ENCODE results near the gene OS9.
"Not testable (repeated sequence)": the region's sequence is repeated elsewhere in the genome, so short reads cannot be mapped to it uniquely, and the experiment has no call there.

Gene OS9

GRCh38 chr12:57666897-57667296 lies 27.0 kb upstream of the OS9 start:
- Histone ChIP-seq H3K9me3 (ENCODE audit: control insufficient read depth, low read length) (peaks cover 9% of the 10 kb centered on the region), H3K4me1 (ENCODE audit: control insufficient read depth, insufficient read depth, low read length, poor library complexity, severe bottlenecking) (no peaks in the 10 kb centered on the region), H3K36me3 (ENCODE audit: control insufficient read depth, insufficient read depth, low read length) (no peaks in the 10 kb centered on the region), H3K4me3 (ENCODE audit: extremely low read depth, insufficient read depth, low read length, poor library complexity, severe bottlenecking) (no peak overlapping the region), H3K27ac (ENCODE audit: low read depth, low read length, severe bottlenecking) (no peak overlapping the region)
- WGBS, 2 experiments (ENCODE audit: insufficient coverage in 2 of 2): 81 to 86% methylated on average over 5 of the region's 5 CpGs

DNA sequence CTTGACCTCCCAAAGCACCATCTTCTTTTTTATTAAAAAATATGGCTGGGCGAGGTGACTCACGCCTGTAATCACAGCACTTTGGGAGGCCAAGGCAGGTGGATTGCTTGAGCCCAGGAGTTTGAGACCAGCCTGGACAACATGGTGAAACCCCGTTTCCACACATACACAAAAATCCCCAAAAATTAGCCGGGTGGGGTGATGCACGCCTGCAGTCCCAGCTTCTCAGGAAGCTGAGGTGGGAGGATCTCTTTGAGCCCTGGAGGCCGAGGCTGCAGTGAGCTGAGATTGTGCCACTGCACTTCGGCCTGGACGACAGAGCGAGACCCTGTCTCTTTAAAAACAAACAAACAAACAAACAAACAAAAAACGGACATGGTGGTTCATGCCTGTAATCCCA lies 24.2 kb upstream of the OS9 start:
- H3K27ac ChIP-seq (ENCODE audit: low read depth, low read length, severe bottlenecking); H3K9me3 ChIP-seq (ENCODE audit: control insufficient read depth, low read length); H3K4me1 ChIP-seq (ENCODE audit: control insufficient read depth, insufficient read depth, low read length, poor library complexity, severe bottlenecking); H3K36me3 ChIP-seq (ENCODE audit: control insufficient read depth, insufficient read depth, low read length); H3K4me3 ChIP-seq (ENCODE audit: extremely low read depth, insufficient read depth, low read length, poor library complexity, severe bottlenecking): not testable (repeated sequence)
- WGBS, 2 experiments (ENCODE audit: insufficient coverage in 2 of 2): 54% methylated on average over 4 of the region's 10 CpGs; no CpG with 5 or more reads in 1 of the 2 experiments

DNA sequence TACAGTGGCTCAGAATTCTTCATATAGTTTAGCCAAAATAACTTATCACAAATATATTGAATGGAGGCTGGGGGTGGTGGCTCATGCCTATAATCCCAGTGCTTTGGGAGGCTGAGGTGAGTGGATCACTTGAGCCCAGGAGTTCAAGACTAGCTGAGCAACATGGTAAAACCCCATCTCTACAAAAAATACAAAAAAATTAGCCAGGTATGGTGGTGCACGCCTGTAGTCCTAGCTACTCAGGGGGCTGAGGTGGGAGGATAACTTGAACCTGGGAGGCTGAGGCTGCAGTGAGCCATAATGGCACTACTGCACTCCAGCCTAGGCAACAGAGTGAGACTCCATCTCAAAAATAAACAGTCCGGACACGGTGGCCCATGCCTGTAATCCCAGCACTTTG lies 22.1 kb upstream of the OS9 start:
- H3K27ac ChIP-seq (ENCODE audit: low read depth, low read length, severe bottlenecking); H3K36me3 ChIP-seq (ENCODE audit: control insufficient read depth, insufficient read depth, low read length); H3K4me1 ChIP-seq (ENCODE audit: control insufficient read depth, insufficient read depth, low read length, poor library complexity, severe bottlenecking); H3K4me3 ChIP-seq (ENCODE audit: extremely low read depth, insufficient read depth, low read length, poor library complexity, severe bottlenecking); H3K9me3 ChIP-seq (ENCODE audit: control insufficient read depth, low read length): not testable (repeated sequence)
- 93 to 96% methylated on average over 2 of the region's 3 CpGs for WGBS, 2 experiments (ENCODE audit: insufficient coverage in 2 of 2)

DNA sequence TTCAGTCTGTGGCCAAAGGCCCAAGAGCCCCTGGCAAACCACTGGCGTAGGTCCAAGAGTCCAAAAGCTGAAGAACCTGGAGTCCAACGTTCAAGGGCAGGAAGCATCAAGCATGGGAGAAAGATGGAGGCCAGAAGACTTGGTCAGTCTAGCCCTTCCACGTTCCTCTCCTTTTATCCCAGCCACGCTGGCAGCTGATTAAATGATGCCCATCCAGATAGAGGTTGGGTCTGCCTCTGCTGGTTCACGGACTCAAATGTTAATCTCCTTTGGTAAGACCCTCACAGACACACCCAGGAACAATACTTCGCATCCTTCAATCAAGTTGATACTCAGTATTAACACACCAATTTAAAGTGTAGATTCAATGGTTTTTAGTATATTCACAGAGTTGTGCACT lies 21.1 kb upstream of the OS9 start:
- H3K36me3 ChIP-seq (ENCODE audit: control insufficient read depth, insufficient read depth, low read length): no peaks in the 10 kb centered on the region
- whole genome bisulfite sequencing, 2 experiments (ENCODE audit: insufficient coverage in 2 of 2): 71 to 74% methylated on average over 4 to 5 of the region's 6 CpGs
- H3K4me1 ChIP-seq (ENCODE audit: control insufficient read depth, insufficient read depth, low read length, poor library complexity, severe bottlenecking): no peaks in the 10 kb centered on the region
- no peaks in the 10 kb centered on the region for H3K9me3 ChIP-seq (ENCODE audit: control insufficient read depth, low read length)
- H3K27ac ChIP-seq (ENCODE audit: low read depth, low read length, severe bottlenecking): no peak overlapping the region
- no peak overlapping the region for H3K4me3 ChIP-seq (ENCODE audit: extremely low read depth, insufficient read depth, low read length, poor library complexity, severe bottlenecking)

- H3K9me3 ChIP-seq (ENCODE audit: control insufficient read depth, low read length): no peaks in the 10 kb centered on the region
- H3K36me3 ChIP-seq (ENCODE audit: control insufficient read depth, insufficient read depth, low read length): no peaks in the 10 kb centered on the region
- 95 to 96% methylated on average over 26 to 28 of the region's 29 CpGs for WGBS, 2 experiments (ENCODE audit: insufficient coverage in 2 of 2)
- H3K4me1 ChIP-seq (ENCODE audit: control insufficient read depth, insufficient read depth, low read length, poor library complexity, severe bottlenecking): no peaks in the 10 kb centered on the region
- H3K27ac ChIP-seq (ENCODE audit: low read depth, low read length, severe bottlenecking): no peak overlapping the region
- H3K4me3 ChIP-seq (ENCODE audit: extremely low read depth, insufficient read depth, low read length, poor library complexity, severe bottlenecking): no peak overlapping the region
Measured at GRCh38 chr12:57674691-57675090, 19.2 kb upstream of the OS9 start.

DNA sequence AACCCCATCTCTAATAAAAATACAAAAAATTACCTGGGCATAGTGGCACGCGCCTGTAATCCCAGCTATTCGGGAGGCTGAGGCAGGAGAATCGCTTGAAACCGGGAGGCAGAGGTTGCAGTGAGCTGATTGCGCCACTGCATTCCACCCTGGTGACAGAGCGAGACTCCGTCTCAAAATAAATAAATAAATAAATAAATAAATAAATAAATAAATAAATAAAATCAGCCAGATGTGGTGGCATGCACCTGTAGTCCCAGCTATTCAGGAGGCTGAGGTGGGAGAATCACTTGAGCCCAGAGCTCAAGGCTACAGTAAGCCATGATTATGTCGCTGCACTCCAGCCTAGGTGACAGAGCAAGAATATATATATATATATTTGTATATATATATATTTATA lies 16.0 kb upstream of the OS9 start:
- H3K36me3 ChIP-seq (ENCODE audit: control insufficient read depth, insufficient read depth, low read length); H3K4me3 ChIP-seq (ENCODE audit: extremely low read depth, insufficient read depth, low read length, poor library complexity, severe bottlenecking); H3K27ac ChIP-seq (ENCODE audit: low read depth, low read length, severe bottlenecking); H3K4me1 ChIP-seq (ENCODE audit: control insufficient read depth, insufficient read depth, low read length, poor library complexity, severe bottlenecking); H3K9me3 ChIP-seq (ENCODE audit: control insufficient read depth, low read length): not testable (repeated sequence)
- WGBS, 2 experiments (ENCODE audit: insufficient coverage in 2 of 2): 84 to 90% methylated on average over 5 of the region's 9 CpGs

- no peaks in the 10 kb centered on the region for H3K9me3 ChIP-seq (ENCODE audit: control insufficient read depth, low read length)
- no peaks in the 10 kb centered on the region for H3K4me1 ChIP-seq (ENCODE audit: control insufficient read depth, insufficient read depth, low read length, poor library complexity, severe bottlenecking)
- no peaks in the 10 kb centered on the region for H3K36me3 ChIP-seq (ENCODE audit: control insufficient read depth, insufficient read depth, low read length)
- no peak overlapping the region for H3K4me3 ChIP-seq (ENCODE audit: extremely low read depth, insufficient read depth, low read length, poor library complexity, severe bottlenecking)
- H3K27ac ChIP-seq (ENCODE audit: low read depth, low read length, severe bottlenecking): no peak overlapping the region
Measured at GRCh38 chr12:57679697-57680096, 14.2 kb upstream of the OS9 start.

- Histone ChIP-seq H3K36me3 (ENCODE audit: control insufficient read depth, insufficient read depth, low read length) (no peaks in the 10 kb centered on the region), H3K4me3 (ENCODE audit: extremely low read depth, insufficient read depth, low read length, poor library complexity, severe bottlenecking) (no peak overlapping the region), H3K4me1 (ENCODE audit: control insufficient read depth, insufficient read depth, low read length, poor library complexity, severe bottlenecking) (no peaks in the 10 kb centered on the region), H3K27ac (ENCODE audit: low read depth, low read length, severe bottlenecking) (no peak overlapping the region), H3K9me3 (ENCODE audit: control insufficient read depth, low read length) (peaks cover 5% of the 10 kb centered on the region)
- 40 to 80% methylated on average over 1 of the region's 4 CpGs for WGBS, 2 experiments (ENCODE audit: insufficient coverage in 2 of 2)
Measured at GRCh38 chr12:57687862-57688261, 6.1 kb upstream of the OS9 start.

- no peaks in the 10 kb centered on the region for H3K4me1 ChIP-seq (ENCODE audit: control insufficient read depth, insufficient read depth, low read length, poor library complexity, severe bottlenecking)
- no peak overlapping the region for H3K4me3 ChIP-seq (ENCODE audit: extremely low read depth, insufficient read depth, low read length, poor library complexity, severe bottlenecking)
- H3K27ac ChIP-seq (ENCODE audit: low read depth, low read length, severe bottlenecking): no peak overlapping the region
- H3K9me3 ChIP-seq (ENCODE audit: control insufficient read depth, low read length): peaks cover 5% of the 10 kb centered on the region
- H3K36me3 ChIP-seq (ENCODE audit: control insufficient read depth, insufficient read depth, low read length): no peaks in the 10 kb centered on the region
- no CpG with 5 or more reads among the region's 2 CpGs for WGBS, 2 experiments (ENCODE audit: insufficient coverage in 2 of 2)
Measured at GRCh38 chr12:57688931-57689330, 5.0 kb upstream of the OS9 start.

- no peaks in the 10 kb centered on the region for H3K4me1 ChIP-seq (ENCODE audit: control insufficient read depth, insufficient read depth, low read length, poor library complexity, severe bottlenecking)
- peaks cover 14% of the 10 kb centered on the region for H3K36me3 ChIP-seq (ENCODE audit: control insufficient read depth, insufficient read depth, low read length)
- H3K4me3 ChIP-seq (ENCODE audit: extremely low read depth, insufficient read depth, low read length, poor library complexity, severe bottlenecking): no peak overlapping the region
- peaks cover 5% of the 10 kb centered on the region for H3K9me3 ChIP-seq (ENCODE audit: control insufficient read depth, low read length)
- 92% methylated on average over 11 of the region's 15 CpGs for WGBS, 2 experiments (ENCODE audit: insufficient coverage in 2 of 2)
- H3K27ac ChIP-seq (ENCODE audit: low read depth, low read length, severe bottlenecking): no peak overlapping the region
Measured at GRCh38 chr12:57692500-57692899, 1.4 kb upstream of the OS9 start.

GRCh38 chr12:57693317-57693658 lies 644 bp upstream of the OS9 start:
- Histone ChIP-seq H3K4me1 (ENCODE audit: control insufficient read depth, insufficient read depth, low read length, poor library complexity, severe bottlenecking) (no peaks in the 10 kb centered on the region), H3K4me3 (ENCODE audit: extremely low read depth, insufficient read depth, low read length, poor library complexity, severe bottlenecking) (peak overlapping the region; percentile 85), H3K27ac (ENCODE audit: low read depth, low read length, severe bottlenecking) (no peak overlapping the region), H3K36me3 (ENCODE audit: control insufficient read depth, insufficient read depth, low read length) (peaks cover 18% of the 10 kb centered on the region), H3K9me3 (ENCODE audit: control insufficient read depth, low read length) (peaks cover 5% of the 10 kb centered on the region)
- 61 to 69% methylated on average over 5 to 8 of the region's 10 CpGs for WGBS, 2 experiments (ENCODE audit: insufficient coverage in 2 of 2)
